Activated naive CD8-positive, alpha-beta T cell treated with anti-CD3 and anti-CD28 coated beads, Interleukin-2, amount 10 ng/mL, durations not matched to agents 7 days and 5 days (primary cell): ENCODE data around the gene PNKP. TPM values are rescaled to one million over a fixed set of nuclear protein-coding genes. Genes with fewer than 3 reads are reported as not detected.

Experiments
- ATAC-seq: fragments of 150-1000 bp; cut with Tn5 transposase; one replicate; pipeline ENCODE4 v1.10.0; 2021; ENCODE audit warnings: low read depth, moderate library complexity
- POLR2A ChIA-PET: fragments of 350-600 bp; sonication (Branson Sonifier 250); formaldehyde crosslinking; loops from one replicate; lab custom pipeline; 2021; ENCODE audit warnings: antibody characterized with exemption; lab: Charles Lee
- DNase-seq: peaks from one replicate; pipeline ENCODE4 v3.0.0; 2021
- H3K27ac Mint-ChIP-seq: one replicate; pipeline ENCODE4 v1.8.0; 2022; ENCODE audit warnings: mild to moderate bottlenecking, mixed read lengths
- H3K27me3 Mint-ChIP-seq: one replicate; pipeline ENCODE4 v1.8.0; 2022; ENCODE audit warnings: mild to moderate bottlenecking, moderate library complexity, mixed read lengths
- H3K36me3 Mint-ChIP-seq: one replicate; pipeline ENCODE4 v1.8.0; 2021; ENCODE audit warnings: mild to moderate bottlenecking, mixed read lengths
- H3K4me1 Mint-ChIP-seq: one replicate; pipeline ENCODE4 v1.8.0; 2021; ENCODE audit warnings: mixed read lengths
- H3K4me3 Mint-ChIP-seq: one replicate; pipeline ENCODE4 v1.8.0; 2022; ENCODE audit warnings: mild to moderate bottlenecking, moderate library complexity, mixed read lengths
- H3K9me3 Mint-ChIP-seq: one replicate; pipeline ENCODE4 v1.8.0; 2021; ENCODE audit warnings: mixed read lengths
- total RNA-seq, 2 experiments: library from RNA; stranded (reverse); gene quantifications; one replicate each; pipeline ENCODE4 v1.2.3, GENCODE V29; 2021

The PNKP gene
- total RNA-seq, 2 experiments from 2014 or later = 144 to 160 TPM

DNA sequence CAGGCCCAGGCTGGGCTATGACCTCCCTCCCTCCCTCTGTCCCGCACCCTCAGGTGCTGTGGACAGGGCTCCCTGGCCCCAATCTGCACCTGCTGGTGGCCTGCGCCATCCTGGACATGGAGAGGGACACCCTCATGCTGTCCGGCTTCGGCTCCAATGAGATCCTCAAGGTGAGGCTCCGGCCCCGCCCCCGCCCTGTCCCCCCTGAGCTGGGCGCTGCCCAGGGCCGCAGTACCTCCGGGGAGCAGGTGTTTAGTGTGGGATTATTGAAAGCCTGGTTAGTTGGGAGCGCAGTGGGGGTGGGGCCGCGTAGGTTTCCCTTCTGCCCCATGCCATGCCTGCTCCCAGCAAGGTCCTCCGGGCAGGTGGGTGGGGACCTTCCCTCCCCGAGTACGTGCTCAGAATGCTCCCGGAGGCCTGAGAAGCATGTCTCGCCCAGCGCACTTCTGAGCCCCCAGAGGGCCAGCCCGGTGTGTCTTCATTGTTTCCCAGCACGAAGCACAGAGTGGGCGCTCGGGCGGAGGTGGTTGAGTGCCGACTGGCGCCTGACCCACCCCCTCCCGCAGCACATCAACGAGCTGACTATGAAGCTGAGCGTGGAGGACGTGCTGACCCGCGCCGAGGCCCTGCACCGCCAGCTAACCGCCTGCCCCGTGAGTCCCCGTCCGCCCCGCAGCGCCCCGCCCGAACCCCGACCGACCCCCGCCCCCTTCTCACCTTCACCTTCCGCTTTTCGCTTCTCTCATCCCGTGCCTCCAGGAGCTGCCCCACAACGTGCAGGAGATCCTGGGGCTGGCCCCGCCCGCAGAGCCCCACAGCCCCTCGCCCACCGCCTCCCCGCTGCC lies 20.5 kb upstream of the PNKP start:
- no peak for ATAC-seq
- Mint-ChIP-seq H3K4me3 (no peak overlapping the region), H3K27ac (no peak overlapping the region)

GRCh38 chr19:49887037-49887664 lies 19.8 kb upstream of the PNKP start:
- Mint-ChIP-seq H3K9me3 (no peaks in the 10 kb centered on the region), H3K4me1 (peaks cover 2% of the 10 kb centered on the region), H3K27ac (no peak overlapping the region), H3K36me3 (peaks cover 8% of the 10 kb centered on the region), H3K27me3 (no peaks in the 10 kb centered on the region), H3K4me3 (no peak overlapping the region)
- ATAC-seq (no peak), DNase-seq (no peak)
- POLR2A ChIA-PET = no interaction called here

More for the DNA sequence above, 20.5 kb upstream of the PNKP start:
- Mint-ChIP-seq H3K4me1 (peaks cover 2% of the 10 kb centered on the region), H3K27me3 (no peaks in the 10 kb centered on the region), H3K9me3 (no peaks in the 10 kb centered on the region), H3K36me3 (peaks cover 8% of the 10 kb centered on the region)
- no peak for DNase-seq
- POLR2A ChIA-PET = interaction anchor here (0.6 kb wide), 1 partner anchor 35 kb away, joined by 3 read pairs; no protein-coding TSS in a partner anchor

GRCh38 chr19:49884760-49885159 lies 17.4 kb upstream of the PNKP start:
- ATAC-seq = no peak
- POLR2A ChIA-PET = no interaction called here
- H3K36me3 Mint-ChIP-seq = peaks cover 10% of the 10 kb centered on the region
- H3K27ac Mint-ChIP-seq = no peak overlapping the region
- DNase-seq = no peak
- H3K4me1 Mint-ChIP-seq = peaks cover 2% of the 10 kb centered on the region
- no peaks in the 10 kb centered on the region for H3K9me3 Mint-ChIP-seq
- H3K4me3 Mint-ChIP-seq = no peak overlapping the region
- H3K27me3 Mint-ChIP-seq = no peaks in the 10 kb centered on the region

DNA sequence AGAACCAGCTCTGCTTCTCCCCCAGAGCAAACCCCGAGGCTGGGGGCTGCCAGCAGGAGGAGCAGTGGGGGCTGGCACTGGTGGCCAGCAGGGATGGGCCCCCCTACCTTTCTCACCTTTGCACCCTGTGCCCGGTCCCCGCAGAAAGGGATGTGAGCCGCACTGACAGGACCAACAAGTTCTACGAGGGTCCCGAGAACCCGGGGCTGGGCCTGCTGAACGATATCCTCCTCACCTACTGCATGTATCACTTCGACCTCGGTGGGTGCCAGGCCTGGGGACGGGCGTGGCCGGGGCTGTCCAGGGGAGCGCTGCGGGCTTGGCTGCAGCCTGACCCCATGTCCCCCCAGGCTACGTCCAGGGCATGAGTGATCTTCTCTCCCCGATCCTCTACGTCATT lies 16.7 kb upstream of the PNKP start:
- Mint-ChIP-seq H3K4me3 (no peak overlapping the region), H3K36me3 (peaks cover 11% of the 10 kb centered on the region), H3K27ac (no peak overlapping the region), H3K9me3 (no peaks in the 10 kb centered on the region), H3K4me1 (peaks cover 3% of the 10 kb centered on the region), H3K27me3 (no peaks in the 10 kb centered on the region)
- no peak for DNase-seq
- POLR2A ChIA-PET = no interaction called here
- ATAC-seq = no peak

- Mint-ChIP-seq H3K27me3 (no peaks in the 10 kb centered on the region), H3K36me3 (peaks cover 15% of the 10 kb centered on the region), H3K27ac (no peak overlapping the region), H3K4me3 (no peak overlapping the region), H3K9me3 (no peaks in the 10 kb centered on the region), H3K4me1 (peaks cover 12% of the 10 kb centered on the region)
- POLR2A ChIA-PET = no interaction called here
- DNase-seq (no peak), ATAC-seq (no peak)
Measured at GRCh38 chr19:49883094-49883493, 15.7 kb upstream of the PNKP start.

GRCh38 chr19:49882643-49883042 lies 15.3 kb upstream of the PNKP start:
- no peak for ATAC-seq
- Mint-ChIP-seq H3K4me1 (peaks cover 14% of the 10 kb centered on the region), H3K36me3 (peaks cover 17% of the 10 kb centered on the region), H3K27me3 (no peaks in the 10 kb centered on the region), H3K9me3 (no peaks in the 10 kb centered on the region), H3K4me3 (no peak overlapping the region), H3K27ac (no peak overlapping the region)
- POLR2A ChIA-PET = no interaction called here
- DNase-seq = no peak

- POLR2A ChIA-PET = interaction anchor here (1.0 kb wide), 1 partner anchor 12 kb away, joined by 3 read pairs; no protein-coding TSS in a partner anchor
- Mint-ChIP-seq H3K27me3 (no peaks in the 10 kb centered on the region), H3K36me3 (peaks cover 17% of the 10 kb centered on the region), H3K4me3 (no peak overlapping the region), H3K27ac (no peak overlapping the region), H3K4me1 (peaks cover 14% of the 10 kb centered on the region), H3K9me3 (no peaks in the 10 kb centered on the region)
- ATAC-seq (no peak), DNase-seq (no peak)
Measured at GRCh38 chr19:49881672-49882394, 14.5 kb upstream of the PNKP start.

DNA sequence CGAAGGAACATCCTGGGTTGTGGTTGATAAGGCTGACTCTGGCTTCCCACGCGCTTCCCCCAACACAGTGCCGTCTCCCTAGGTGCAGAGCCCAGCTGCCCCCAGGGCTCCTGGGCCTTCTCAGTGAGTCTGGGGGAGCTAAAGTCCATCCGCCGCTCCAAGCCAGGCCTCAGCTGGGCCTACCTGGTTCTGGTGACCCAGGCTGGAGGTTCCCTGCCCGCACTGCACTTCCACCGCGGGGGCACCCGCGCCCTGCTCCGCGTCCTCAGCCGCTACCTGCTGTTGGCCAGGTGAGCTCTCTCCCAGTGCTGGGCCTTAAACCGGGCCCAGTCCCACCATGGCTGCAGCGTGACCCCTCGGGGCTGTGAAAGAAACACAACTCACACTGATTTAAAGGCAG lies 13.8 kb upstream of the PNKP start:
- Mint-ChIP-seq H3K27me3 (no peaks in the 10 kb centered on the region), H3K36me3 (peaks cover 17% of the 10 kb centered on the region), H3K4me1 (peaks cover 14% of the 10 kb centered on the region), H3K9me3 (no peaks in the 10 kb centered on the region), H3K4me3 (no peak overlapping the region), H3K27ac (no peak overlapping the region)
- POLR2A ChIA-PET = interaction anchor here (1.0 kb wide), 1 partner anchor 12 kb away, joined by 3 read pairs; no protein-coding TSS in a partner anchor
- no peak for ATAC-seq
- no peak for DNase-seq

GRCh38 chr19:49880162-49880869 lies 12.9 kb upstream of the PNKP start:
- H3K27me3 Mint-ChIP-seq = no peaks in the 10 kb centered on the region
- peaks cover 16% of the 10 kb centered on the region for H3K36me3 Mint-ChIP-seq
- no peak for DNase-seq
- H3K4me1 Mint-ChIP-seq = peaks cover 19% of the 10 kb centered on the region
- no peaks in the 10 kb centered on the region for H3K9me3 Mint-ChIP-seq
- no peak overlapping the region for H3K27ac Mint-ChIP-seq
- no peak overlapping the region for H3K4me3 Mint-ChIP-seq
- POLR2A ChIA-PET = no interaction called here
- ATAC-seq = no peak

DNA sequence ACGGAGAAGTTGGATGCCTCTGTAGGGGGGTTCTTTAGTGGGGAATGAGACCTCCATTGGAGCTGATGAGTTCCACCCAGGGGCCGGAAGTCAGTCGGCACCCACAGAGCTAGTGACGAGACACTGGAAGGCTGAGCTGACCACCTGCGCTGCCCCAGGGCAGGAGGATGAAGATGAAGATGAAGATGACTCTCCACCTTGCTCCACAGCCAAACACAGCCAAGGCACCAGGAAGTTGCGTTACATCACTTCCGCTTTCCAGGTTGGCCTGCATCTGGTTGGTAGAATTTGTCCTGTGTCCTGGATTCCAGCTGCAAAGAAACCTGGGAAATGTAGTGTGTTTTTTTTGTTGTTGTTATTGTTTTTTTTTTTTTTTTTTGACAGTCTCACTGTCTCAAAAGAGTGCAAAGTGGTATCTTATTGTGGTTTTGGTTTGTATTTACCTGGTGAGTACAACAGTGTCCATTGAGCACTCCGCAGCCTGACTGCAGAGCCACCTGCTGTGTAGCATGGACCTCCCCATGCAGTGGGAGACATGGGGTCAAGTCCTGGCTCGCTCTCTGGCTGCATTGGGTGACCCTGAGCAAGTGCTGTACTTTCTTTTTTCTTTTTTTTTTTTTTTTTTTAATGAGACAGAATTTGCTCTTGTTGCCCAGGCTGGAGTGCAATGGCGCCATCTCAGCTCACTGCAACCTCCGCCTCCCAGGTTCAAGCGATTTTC lies 12.0 kb upstream of the PNKP start:
- peaks cover 16% of the 10 kb centered on the region for H3K36me3 Mint-ChIP-seq
- ATAC-seq = no peak
- H3K9me3 Mint-ChIP-seq = no peaks in the 10 kb centered on the region
- DNase-seq = no peak
- no peaks in the 10 kb centered on the region for H3K27me3 Mint-ChIP-seq
- POLR2A ChIA-PET = no interaction called here
- no peak overlapping the region for H3K4me3 Mint-ChIP-seq
- H3K27ac Mint-ChIP-seq = peak overlapping the region; percentile 43
- H3K4me1 Mint-ChIP-seq = peaks cover 23% of the 10 kb centered on the region

- POLR2A ChIA-PET = no interaction called here
- no peak overlapping the region for H3K4me3 Mint-ChIP-seq
- DNase-seq (no peak), ATAC-seq (no peak)
- no peaks in the 10 kb centered on the region for H3K27me3 Mint-ChIP-seq
- H3K4me1 Mint-ChIP-seq = peaks cover 23% of the 10 kb centered on the region
- no peaks in the 10 kb centered on the region for H3K9me3 Mint-ChIP-seq
- peak overlapping the region; percentile 43 for H3K27ac Mint-ChIP-seq
- peaks cover 16% of the 10 kb centered on the region for H3K36me3 Mint-ChIP-seq
Measured at GRCh38 chr19:49878744-49879070, 11.3 kb upstream of the PNKP start.

DNA sequence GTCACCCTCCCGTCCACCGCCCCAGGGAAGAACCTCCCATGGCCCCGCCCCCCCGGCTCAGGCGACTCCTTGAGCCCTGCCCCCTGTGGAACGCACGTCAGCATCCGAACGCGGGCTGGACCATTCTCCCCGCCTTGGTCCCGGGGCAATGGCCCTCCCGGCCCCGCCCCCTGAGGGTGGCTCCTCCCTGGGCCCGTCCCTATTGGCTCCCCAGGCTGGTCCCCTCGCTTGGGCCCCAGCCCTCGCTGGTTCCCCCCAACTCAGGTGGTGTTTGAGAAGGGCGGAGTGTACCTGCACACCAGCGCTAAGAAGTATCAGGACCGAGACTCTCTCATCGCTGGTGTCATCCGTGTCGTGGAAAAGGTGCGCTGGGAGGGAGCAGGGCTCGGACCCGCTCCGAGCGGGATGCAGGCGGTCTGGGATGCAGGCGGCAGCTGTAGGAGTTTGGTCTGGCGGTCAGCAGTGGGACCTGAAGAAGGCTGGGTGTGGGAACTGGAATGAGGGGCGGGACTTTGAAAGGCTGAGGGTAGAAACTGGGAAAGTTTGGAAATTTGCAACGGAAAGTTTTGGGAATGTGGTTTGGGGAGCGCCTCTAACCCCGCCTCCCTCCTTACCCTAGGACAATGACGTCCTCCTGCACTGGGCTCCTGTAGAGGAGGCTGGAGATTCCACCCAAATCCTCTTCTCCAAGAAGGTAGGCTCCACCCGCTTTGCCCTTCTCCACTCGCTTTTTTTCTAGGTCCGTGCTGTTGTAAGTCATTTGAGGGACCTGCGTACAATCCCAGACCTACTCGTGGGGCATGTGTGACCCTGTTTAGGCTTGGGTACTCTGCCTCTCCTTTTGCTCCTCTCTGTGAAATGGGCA lies 10.7 kb upstream of the PNKP start:
- no peak overlapping the region for H3K27ac Mint-ChIP-seq
- no peaks in the 10 kb centered on the region for H3K9me3 Mint-ChIP-seq
- ATAC-seq = peak; percentile 67
- POLR2A ChIA-PET = interaction anchor here (1.0 to 3.1 kb wide), 6 partner anchors 9 to 51 kb away, joined by 3 to 25 read pairs (median 8); partner anchors contain the start of genes ATF5, IL4I1, NUP62 and PNKP
- peaks cover 23% of the 10 kb centered on the region for H3K4me1 Mint-ChIP-seq
- peaks cover 10% of the 10 kb centered on the region for H3K36me3 Mint-ChIP-seq
- no peak overlapping the region for H3K4me3 Mint-ChIP-seq
- DNase-seq = peak; percentile 99
- no peaks in the 10 kb centered on the region for H3K27me3 Mint-ChIP-seq
